NCI-H1417 treated with DMSO at 0.1 percent for 48 hours (cell line): Measurements from ENCODE around the gene OR52E1.
"Not testable (repeated sequence)": the region's sequence is repeated elsewhere in the genome, so short reads cannot be mapped to it uniquely, and the experiment has no call there.

Experiments used
- DNase-seq: peaks from one replicate; lab custom pipeline; 2025; lab: John Stamatoyannopoulos, UW

Gene OR52E1

DNA sequence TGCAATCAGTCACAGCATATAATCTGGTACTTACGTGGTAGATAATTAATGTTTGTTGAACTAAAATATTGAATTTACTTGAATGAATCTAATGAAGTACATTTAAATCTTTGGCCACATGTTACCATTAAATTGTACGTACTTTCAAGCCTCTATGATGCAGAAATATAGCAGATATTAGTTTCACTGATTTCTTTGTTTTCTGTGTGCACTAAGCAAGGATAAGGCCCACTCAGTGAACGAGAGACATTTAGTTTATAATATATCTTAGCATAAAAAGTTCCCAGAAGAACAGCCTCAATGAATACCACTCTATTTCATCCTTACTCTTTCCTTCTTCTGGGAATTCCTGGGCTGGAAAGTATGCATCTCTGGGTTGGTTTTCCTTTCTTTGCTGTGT, at the start of gene OR52E1:
OR52E1 (plus strand) TSS at position 301 of the 400 bp plus-strand sequence.
- DNase-seq, result no peak

DNA sequence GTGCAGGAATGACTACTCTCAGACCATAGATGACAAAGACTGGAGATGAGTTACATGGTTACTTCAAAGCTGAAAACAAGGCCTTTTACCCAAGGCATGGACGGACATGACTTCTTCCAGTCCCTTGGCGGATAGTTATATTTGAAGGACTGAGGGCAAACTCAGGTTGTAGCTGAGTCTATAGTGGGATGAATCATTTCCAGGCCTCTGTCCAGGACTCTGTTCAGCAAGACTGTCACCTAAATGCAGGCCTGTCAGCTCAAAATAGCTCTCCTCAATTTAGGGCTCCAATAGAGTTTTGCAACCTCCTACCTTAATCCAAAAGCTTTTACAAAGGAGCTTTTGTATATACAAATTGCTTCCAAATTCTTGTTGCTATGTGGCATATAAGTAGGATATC, 47.4 kb upstream of the OR52E1 start:
- DNase-seq, result no peak

DNA sequence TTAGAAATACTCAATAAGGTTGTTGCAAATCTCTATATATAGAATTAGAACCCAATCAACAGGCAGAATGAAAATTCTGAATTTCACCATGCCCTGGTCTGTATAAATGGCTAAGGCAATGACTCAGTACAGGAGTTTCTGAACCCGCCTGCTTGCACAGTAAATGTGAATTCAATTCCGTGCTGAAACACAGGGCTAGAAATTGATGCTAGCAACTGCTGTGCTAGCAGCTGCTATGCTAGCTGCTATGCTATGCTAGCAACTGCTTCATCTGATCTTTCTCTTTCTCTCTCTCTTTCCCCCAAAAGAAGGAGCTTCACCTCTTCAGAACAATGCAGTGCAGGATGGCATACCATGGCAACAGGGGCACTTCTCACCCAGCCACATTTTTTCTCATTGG, 32.7 kb upstream of the OR52E1 start:
- DNase-seq, result no peak

DNA sequence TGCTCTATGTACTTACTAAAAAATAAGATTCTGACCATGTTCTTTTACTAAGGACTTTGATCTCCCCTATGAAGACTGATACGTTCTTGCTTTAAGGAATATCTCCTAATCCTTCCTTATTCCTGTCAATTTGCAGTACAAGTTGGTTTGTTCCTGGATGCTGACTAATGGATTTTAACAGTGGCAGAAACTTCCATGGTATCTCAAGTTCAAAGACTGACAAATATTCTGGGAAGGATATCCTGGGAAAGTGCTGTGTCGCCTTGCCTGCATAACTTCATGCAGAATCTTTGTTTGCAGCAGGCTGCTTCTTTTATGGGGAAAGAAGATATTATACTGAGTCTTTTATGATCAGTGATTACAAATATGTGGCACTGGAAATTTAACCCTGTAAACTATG, 31.4 kb upstream of the OR52E1 start:
- no peak for DNase-seq

DNA sequence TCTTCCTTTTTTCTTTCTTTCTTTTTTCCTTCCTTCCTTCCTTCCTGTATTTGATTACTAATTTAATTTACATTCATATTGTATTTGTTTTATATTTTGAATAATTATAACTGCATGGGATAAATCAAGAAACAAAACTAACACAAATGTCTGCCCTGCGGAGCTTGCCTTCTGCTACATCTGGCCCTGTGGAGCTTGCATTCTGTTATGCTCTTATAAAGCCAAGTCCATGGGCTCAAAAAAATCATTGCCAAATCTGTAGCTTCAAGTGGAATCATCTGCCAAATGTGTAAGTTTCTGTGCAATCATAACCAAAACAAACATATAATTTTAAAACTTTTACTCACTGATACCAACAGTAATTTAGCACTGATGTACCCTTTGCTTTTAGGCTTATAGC, 31.0 kb upstream of the OR52E1 start:
- DNase-seq, result no peak

DNA sequence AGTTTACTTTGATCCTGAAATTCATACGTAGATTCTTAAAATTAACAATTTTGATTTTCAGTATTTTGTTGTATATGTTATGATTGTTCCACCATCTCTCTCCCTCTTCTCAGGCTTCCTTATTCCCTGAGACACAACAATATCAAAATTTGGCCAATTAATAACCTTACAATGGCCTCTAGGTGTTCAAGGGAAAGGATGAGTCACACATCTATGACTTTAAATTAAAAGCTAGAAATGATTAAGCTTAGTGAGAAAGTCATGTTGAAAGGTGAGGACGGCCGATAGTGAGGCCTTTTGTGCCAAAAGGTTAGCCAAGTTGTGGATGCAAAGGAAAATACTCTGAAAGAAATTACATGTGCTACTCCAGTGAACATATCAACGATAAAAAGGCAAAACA, 28.5 kb upstream of the OR52E1 start:
- DNase-seq, result no peak

DNA sequence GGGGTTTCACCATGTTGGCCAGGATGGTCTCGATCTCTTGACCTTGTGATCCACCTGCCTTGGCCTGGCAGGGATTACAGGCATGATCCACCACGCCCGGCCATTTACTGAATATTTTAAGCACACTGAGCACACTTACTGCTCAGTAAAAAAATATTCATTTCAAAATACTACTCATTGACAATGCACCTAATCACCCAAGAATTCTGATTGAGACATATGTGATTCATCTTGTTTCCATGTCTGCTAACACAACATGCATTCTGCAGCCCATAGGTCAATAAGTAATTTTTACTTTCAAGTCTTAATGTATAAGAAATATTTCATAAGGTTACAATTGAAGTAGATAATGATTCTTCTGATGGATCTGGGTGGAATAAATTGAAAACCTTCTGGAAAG, 27.3 kb upstream of the OR52E1 start:
- no peak for DNase-seq

DNA sequence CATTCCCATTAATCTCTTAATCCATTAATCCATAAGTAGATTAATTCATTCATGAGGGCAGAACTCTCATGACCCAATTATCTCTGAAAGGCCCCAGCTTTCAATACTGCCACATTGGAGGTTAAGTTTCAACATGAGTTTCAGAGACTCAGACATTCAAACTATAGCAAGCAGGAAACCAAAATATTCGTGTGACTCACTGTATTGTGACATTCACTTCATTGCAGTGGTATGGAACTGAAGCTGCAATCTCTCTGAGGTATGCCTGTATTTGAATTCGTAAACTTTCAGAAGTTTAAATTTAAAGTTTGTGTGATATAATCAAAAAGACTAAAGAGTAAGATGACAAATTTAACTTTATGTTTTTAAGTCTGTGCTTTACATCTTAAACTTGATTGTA, 26.0 kb upstream of the OR52E1 start:
- no peak for DNase-seq

DNA sequence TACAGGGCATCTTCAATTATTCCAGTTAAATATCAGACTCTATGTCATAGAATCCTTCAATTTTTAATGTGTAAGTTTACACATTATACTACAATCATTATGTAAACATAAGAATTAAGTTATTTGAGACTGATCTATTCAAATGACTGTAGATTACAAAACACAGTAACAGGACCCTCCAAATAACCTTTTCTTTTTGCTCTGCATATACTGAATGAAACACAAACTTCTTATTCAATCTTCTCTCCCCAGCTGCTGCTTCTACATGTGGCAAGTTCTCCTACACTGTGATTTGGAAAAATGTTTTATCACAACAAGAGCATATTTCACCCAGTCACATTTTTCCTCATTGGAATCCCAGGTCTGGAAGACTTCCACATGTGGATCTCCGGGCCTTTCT, 23.1 kb upstream of the OR52E1 start, which contains the start of gene OR52J3:
OR52J3 (plus strand) TSS at position 301 of the 400 bp plus-strand sequence; CDS start at position 301, 0 bp downstream.
- DNase-seq, result no peak

DNA sequence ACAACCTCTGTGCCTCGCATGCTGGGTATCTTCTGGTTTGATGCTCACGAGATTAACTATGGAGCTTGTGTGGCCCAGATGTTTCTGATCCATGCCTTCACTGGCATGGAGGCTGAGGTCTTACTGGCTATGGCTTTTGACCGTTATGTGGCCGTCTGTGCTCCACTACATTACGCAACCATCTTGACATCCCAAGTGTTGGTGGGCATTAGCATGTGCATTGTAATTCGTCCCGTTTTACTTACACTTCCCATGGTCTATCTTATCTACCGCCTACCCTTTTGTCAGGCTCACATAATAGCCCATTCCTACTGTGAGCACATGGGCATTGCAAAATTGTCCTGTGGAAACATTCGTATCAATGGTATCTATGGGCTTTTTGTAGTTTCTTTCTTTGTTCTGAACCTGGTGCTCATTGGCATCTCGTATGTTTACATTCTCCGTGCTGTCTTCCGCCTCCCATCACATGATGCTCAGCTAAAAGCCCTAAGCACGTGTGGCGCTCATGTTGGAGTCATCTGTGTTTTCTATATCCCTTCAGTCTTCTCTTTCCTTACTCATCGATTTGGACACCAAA, 22.5 kb upstream of the OR52E1 start:
- DNase-seq, result no peak

DNA sequence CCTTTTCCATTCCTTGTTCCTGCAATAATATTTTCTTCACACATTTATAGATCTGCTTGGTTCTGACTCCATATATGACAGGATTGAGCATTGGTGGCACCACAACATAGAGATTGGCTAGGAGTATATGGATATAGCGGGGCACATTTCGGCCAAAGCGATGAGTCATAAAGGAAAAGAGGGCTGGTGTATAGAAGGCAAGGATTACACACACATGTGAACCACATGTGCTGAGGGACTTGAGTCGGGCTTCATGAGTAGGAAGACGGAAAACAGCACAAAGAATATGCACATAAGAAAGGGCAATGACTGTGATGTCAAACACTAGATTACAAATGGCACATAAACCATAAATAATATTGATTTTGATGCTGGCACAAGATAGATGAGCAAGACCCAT, 10.7 kb upstream of the OR52E1 start:
- DNase-seq, result not testable (repeated sequence)

DNA sequence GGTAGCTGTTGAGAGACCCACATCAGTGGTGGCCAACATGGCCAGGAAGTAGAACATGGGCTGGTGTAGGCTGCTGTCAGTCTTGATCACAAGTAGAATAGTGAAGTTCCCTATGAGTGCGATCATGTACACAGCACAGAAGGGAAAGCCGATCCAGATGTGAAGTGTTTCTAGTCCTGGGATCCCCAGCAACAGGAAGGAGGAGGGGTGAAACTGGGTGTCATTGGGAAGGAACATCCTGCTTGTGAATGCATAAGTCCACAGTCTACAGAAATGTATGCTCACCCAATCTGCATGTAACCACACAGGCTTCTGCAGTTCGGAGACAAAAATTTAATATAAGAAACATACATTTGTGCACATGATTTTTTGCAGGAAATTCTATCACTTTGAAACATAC, 10.0 kb upstream of the OR52E1 start, which contains the start of gene OR52E2:
OR52E2 (minus strand) TSS at position 237 of the 400 bp plus-strand sequence; CDS start at position 237, 0 bp downstream.
- DNase-seq, result no peak

DNA sequence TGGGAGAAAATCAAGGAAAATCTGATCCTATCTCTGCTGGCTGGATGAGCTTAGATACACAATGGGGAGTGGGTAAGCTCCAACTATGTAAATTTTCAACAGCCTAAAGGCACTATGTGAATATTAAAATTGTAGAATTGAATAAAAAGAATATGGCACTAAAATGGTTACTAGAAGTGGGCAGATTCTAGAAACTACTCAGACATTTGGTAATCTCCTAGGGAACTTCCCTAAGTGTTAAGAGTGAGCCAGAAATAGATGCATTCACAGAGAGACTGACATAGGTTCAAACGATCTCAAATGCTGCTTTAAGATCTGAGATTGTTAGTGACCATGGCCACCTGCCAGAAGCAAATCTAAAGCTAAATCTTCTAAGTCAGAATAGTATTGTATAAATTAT, 4.3 kb upstream of the OR52E1 start:
- DNase-seq, result no peak

DNA sequence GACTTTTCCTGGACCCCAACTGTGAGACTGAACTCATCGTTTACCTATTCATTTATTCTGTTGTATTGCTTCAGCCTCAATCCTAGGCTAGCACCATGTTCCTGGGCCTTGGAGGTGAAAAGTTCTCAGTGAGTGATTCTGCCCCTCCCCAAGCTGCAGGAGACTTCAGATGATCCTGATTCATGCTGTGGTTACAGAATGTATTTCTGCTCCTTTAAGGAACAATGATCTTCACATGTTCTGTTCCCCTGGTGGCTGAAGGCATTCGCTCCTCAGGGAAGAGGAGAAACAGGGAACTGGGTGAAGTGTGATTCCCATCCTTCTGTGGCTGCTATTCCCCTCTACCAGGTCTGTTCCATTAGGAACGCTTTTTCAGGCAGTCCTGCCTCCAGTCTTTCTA, 2.4 kb downstream of the OR52E1 start:
- DNase-seq, result no peak

DNA sequence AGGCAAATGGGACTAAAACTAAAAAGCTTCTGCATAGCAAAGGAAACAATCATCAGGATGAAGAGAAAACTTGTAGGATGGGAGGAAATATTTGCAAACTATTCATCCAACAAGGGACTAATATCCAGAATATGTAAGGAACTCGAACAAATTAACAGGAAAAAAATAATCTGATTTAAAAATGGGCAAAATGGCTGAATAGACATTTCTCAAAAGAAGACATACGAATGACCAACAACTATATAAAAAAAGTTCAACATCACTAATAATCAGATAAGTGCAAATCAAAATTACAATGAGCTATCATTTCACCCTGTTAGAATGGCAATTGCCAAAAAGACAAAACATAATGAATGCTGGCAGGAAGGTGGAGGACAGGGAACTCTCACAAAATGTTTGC, 12.0 kb downstream of the OR52E1 start:
- no peak for DNase-seq

DNA sequence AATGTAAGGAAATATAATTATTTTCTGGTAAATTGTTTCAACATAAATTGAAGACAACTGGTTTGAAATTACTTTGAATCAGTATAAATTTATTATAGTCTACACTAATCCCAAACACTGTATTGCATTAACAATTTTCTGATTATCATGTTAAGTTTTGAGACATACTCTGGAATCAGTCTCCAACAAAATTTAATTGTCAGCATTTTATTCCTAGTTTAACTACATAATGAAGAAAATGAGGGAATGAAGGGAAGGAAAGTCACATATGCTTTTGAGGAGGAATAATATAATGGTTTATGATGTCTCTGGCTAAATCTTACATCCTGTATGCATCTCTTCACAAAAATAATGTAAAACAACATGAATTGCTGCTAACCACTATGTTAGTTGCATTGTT, 14.2 kb downstream of the OR52E1 start:
- no peak for DNase-seq

DNA sequence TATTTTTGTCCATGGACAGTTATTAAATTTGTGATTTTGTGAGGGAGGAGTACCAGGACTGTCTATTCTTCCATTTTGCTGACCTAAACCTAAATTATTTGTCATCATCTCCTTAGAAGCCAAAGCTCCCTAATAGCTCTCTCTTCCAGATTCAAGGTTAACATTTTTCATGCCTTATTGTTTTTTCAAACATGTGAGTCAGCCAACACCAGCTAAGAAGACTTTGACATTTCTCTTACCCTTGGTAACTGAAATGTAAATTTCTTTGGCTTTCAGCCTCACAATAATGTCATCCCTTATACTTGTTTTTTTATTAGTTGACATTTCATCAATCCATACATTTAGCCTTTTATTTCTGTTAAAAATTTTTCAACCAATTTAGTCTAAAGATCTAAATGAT, 19.2 kb downstream of the OR52E1 start:
- no peak for DNase-seq

DNA sequence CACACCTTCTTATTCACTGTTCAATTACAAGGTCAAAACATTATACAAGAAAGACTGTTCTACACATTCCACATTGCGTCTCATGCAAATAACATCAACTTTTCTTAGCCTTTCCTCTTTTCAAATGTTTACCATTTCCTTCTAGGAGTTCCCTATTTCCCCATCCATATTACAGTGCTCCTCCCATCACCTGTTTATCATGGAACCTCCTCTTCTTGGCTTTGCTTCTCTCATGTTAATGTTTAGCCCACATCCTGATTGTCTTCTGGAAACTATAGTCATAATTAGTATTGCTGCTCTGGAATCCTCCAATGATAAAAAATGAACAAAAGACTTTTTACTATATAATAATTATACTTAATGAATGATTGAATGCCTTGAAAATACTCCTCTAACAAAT, 21.3 kb downstream of the OR52E1 start:
- DNase-seq, result no peak

DNA sequence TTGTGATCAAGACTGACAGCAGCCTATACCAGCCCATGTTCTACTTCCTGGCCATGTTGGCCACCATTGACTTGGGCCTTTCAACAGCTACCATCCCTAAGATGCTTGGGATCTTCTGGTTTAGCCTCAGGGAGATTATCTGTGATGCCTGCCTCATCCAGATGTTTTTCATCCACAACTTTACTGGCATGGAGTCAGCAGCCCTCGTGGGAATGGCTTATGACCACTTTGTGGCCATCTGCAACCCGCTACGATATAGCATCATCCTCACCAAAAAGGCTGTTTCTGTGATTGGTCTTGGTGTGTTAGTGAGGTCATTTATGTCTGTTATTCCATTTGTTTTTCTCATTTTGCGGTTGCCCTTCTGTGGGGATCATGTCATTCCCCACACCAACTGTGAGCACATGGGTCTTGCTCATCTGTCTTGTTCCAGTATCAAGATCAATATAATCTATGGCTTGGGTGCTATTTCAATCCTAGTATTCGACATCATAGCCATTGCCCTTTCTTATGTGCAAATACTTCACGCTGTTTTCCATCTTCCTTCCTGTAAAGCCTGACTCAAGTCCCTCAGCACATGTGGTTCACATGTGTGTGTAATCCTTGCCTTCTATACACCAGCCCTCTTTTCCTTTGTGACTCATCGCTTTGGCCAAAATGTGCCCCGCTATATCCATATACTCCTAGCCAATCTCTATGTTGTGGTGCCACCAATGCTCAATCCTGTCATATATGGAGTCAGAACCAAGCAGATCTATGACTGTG, 23.6 kb downstream of the OR52E1 start:
- DNase-seq, result no peak

DNA sequence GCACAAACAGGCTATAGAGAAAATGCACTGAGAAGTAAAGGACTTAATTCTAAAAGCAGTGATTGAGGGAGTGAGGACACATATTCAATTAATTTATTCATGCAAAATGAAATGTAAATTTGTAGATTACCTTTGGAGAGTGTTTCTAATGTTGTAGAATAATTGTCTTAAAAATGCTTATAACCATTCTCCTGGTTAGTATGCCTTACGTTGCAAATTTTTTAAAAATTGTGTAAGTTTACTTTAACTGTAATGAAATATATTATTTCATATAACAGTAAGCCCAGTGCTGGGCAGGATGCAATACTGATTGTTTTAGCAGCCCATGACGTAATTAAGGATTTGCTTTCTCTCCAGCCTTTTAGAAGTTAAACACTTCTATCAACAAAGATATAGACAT, 26.6 kb downstream of the OR52E1 start:
- no peak for DNase-seq

DNA sequence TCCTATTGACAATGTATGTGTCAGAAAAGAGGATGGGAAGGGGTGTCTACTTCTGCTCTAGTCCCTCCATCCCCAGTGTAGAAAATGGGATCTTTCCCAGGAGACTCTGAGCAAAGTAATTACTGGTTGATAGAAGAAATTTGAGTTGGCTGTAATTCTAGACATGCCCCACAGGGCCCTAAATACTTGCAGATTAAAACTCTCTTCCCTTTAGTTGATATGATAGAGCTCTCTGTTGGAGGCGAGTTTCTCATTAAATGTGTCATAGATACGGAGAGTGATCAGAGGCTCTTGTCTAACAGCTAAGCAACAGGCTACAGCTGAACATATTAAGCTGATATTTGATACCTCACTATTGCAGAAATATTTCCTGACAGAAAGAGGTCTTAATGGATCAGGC, 32.9 kb downstream of the OR52E1 start:
- no peak for DNase-seq

DNA sequence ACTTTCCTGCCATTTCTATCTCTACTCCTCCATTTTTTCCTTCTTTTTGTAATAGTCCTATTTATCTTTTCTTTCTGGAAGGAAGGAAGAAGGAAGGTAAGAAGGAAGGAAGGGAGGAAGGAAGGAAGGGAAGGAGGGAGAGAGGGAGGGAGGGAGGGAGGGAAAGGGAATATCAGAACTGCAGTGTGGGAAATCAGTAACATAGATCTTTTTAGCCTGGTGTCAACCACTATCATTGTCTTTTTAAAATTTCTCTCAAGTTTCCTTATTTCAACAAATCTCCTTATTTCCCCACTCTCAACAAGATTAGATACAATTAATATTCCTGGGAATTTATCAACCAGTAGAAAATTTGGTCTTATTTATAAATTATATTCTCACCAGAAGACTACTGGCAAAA, 33.7 kb downstream of the OR52E1 start:
- DNase-seq, result no peak

DNA sequence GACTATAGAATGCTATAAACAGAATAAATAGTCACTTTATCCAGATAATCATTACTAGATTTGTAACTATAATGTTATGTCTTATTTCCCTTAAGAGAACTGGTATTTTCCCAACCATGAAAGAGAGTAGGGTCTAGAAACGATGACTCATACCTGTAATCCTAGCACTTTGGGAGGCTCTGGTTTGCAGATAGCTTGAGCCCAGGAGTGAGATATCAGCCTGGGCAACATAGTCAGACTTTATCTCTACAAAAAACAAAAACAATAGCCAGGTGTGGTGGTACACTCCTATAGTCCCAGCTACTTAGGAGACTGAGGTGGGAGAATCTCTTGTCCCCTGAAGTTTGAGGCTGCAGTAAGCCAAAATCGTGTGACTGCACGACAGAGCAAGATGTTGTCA, 37.9 kb downstream of the OR52E1 start:
- DNase-seq, result no peak

DNA sequence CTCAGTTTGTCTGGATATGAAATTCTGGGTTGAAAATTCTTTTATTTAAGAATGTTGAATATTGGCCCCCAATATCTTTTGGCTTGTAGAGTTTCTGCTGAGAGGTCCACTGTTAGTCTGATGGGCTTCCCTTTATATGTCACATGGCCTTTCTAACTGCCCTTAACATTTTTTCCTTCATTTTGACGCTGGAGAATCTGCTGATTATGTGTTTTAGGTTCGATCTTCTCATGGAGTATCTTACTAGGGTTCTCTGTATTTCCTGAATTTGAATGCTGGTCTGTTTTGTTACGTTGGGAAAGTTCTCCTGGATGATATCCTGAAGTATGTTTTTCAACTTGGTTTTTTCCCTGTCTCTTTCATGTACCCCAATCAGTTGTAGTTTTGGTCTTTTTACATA, 46.0 kb downstream of the OR52E1 start:
- no peak for DNase-seq
